Prostate gland (tissue), 2 donors: ENCODE measurements around the gene QRICH2.

ENCODE experiments used
- CTCF ChIP-seq, 4 experiments: fragments of 200-600 bp in 2 of 4; fragments of 450-650 bp in 2 of 4; sonication (generic) in 2 of 4; IDR thresholded peaks; 1 replicate in 3 of 4; 2 replicates in 1 of 4; pipeline ENCODE4 v1.5.1; 2016 to 2019; ENCODE audit warnings: antibody characterized with exemption in 4 of 4, mild to moderate bottlenecking in 2 of 4, moderate library complexity in 2 of 4
- POLR2A ChIP-seq: fragments of 450-650 bp; IDR thresholded peaks from one replicate; pipeline ENCODE4 v1.6.1; 2016; ENCODE audit warnings: antibody characterized with exemption, mild to moderate bottlenecking

- TF ChIP-seq POLR2A (no peak), CTCF (IDR thresholded peaks at IDR 0.05) (no peak)
These were observed 35.0 kb upstream of the QRICH2 start for GRCh38 chr17:76343106-76343505.
